Right lobe of liver (tissue), 4 donors: ENCODE measurements around the gene CD300A.

ENCODE experiments used
- POLR2A ChIP-seq: fragments of 450-650 bp; IDR thresholded peaks from one replicate; pipeline ENCODE4 v1.6.1; 2017; ENCODE audit warnings: antibody characterized with exemption, mild to moderate bottlenecking
- TF ChIP-seq, protein P1 (sequence below), 4 donors: fragments of 200-600 bp in 3 of 4; fragments of 450-650 bp in 1 of 4; IDR thresholded peaks; one replicate each; pipeline versions ENCODE4 v1.5.1 to v1.8.0; 2016 to 2022; ENCODE audit warnings: antibody characterized with exemption in 4 of 4, mild to moderate bottlenecking in 2 of 4
- donor health status: DM: no; HTN: no; CAD: no.
- donor health status: DM: no; HTN: no; CAD: no.
- donor health status: DM: no; HTN: yes; CAD: no.

DNA sequence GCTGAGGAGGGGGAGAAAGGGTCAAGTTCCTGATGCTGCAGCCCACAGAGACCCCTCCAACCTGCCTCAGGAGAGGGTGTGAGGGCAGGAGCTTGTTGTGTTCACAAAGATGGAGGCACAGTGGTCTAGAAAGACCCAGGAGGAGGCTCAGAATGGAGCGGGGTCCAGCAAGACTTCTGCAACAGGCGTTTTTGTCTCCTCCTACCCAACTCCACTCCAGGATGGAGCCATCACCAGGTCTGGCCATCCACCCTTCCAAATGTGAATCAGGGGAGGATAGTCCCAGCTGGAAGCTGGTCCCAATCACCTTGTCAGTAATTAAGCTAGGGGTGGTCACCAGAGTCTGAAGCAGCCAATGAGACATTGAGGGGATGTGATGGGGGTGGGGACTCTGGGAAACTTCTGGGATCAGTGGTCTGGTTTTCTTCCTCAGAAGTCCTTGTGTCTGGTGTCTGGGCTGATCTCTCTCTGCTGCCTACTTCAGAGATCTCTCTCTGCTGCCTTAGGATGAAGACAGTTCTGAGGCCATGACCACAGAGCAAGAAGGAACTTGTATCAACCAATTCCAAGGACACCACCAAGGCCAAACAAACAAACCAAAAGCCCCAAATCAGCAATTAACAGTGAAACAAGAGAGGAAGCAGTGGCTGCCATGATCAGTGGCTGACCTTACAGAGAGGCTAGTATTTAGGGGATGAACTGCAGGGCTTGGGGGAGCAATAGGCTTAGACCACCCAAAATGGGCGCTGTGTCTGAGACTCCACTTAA, 50.3 kb downstream of the CD300A start:
- TF ChIP-seq, protein P1, sequence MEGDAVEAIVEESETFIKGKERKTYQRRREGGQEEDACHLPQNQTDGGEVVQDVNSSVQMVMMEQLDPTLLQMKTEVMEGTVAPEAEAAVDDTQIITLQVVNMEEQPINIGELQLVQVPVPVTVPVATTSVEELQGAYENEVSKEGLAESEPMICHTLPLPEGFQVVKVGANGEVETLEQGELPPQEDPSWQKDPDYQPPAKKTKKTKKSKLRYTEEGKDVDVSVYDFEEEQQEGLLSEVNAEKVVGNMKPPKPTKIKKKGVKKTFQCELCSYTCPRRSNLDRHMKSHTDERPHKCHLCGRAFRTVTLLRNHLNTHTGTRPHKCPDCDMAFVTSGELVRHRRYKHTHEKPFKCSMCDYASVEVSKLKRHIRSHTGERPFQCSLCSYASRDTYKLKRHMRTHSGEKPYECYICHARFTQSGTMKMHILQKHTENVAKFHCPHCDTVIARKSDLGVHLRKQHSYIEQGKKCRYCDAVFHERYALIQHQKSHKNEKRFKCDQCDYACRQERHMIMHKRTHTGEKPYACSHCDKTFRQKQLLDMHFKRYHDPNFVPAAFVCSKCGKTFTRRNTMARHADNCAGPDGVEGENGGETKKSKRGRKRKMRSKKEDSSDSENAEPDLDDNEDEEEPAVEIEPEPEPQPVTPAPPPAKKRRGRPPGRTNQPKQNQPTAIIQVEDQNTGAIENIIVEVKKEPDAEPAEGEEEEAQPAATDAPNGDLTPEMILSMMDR (IDR thresholded peaks at IDR 0.05): no peak
- TF ChIP-seq POLR2A: no peak
